Liver (tissue), 9 donors: ENCODE data around the gene C11orf24. TPM values are rescaled to one million over a fixed set of nuclear protein-coding genes. Genes with fewer than 3 reads are reported as not detected.
"Not testable (repeated sequence)": the region's sequence is repeated elsewhere in the genome, so short reads cannot be mapped to it uniquely, and the experiment has no call there.

Experiments used
- DNase-seq: peaks from one replicate; pipeline ENCODE4 v3.0.0-alpha.2; 2017; ENCODE audit warnings: low spot score
- H3K27ac ChIP-seq, 2 donors: one replicate each; pipeline ENCODE4 v1.7.0; 2013; ENCODE audit warnings: inconsistent platforms in 2 of 2, low read length in 2 of 2, control low read depth in 1 of 2, low read depth in 1 of 2, mild to moderate bottlenecking in 1 of 2
- H3K27me3 ChIP-seq, 4 donors: one replicate each; pipeline versions ENCODE4 v1.6.1 to v1.7.0; 2013; ENCODE audit warnings: low read length in 3 of 4, inconsistent platforms in 1 of 4, mild to moderate bottlenecking in 1 of 4, moderate library complexity in 1 of 4; ENCODE audit not compliant: control insufficient read depth in 4 of 4, insufficient read depth in 4 of 4
- H3K36me3 ChIP-seq, 4 donors: one replicate each; pipeline versions ENCODE4 v1.6.1 to v1.7.0; 2013; ENCODE audit warnings: low read length in 3 of 4, mild to moderate bottlenecking in 3 of 4, low read depth in 1 of 4, moderate library complexity in 1 of 4; ENCODE audit not compliant: control insufficient read depth in 4 of 4, insufficient read depth in 3 of 4
- H3K4me1 ChIP-seq, 4 donors: one replicate each; pipeline versions ENCODE4 v1.6.1 to v1.7.0; 2013; ENCODE audit warnings: low read length in 3 of 4, mild to moderate bottlenecking in 3 of 4, moderate library complexity in 1 of 4; ENCODE audit not compliant: control insufficient read depth in 4 of 4, insufficient read depth in 4 of 4
- H3K4me3 ChIP-seq, 3 donors: one replicate each; pipeline versions ENCODE4 v1.6.1 to v1.7.0; 2013; ENCODE audit warnings: low read length in 3 of 3, control low read depth in 1 of 3, low read depth in 1 of 3, mild to moderate bottlenecking in 1 of 3
- H3K9ac ChIP-seq, 2 donors: one replicate each; pipeline ENCODE4 v1.7.0; 2013; ENCODE audit warnings: low read length in 2 of 2, mild to moderate bottlenecking in 2 of 2, moderate library complexity in 2 of 2, control low read depth in 1 of 2, low read depth in 1 of 2
- H3K9me3 ChIP-seq, 4 donors: one replicate each; pipeline versions ENCODE4 v1.6.1 to v1.7.0; 2013; ENCODE audit warnings: low read length in 3 of 4; ENCODE audit not compliant: control insufficient read depth in 4 of 4
- EGR1 ChIP-seq, 2 donors: IDR thresholded peaks; 2 replicates each; pipeline ENCODE4 v1.6.1; 2016 to 2018; ENCODE audit warnings: antibody characterized with exemption in 2 of 2, low read depth in 2 of 2
- FOXA1 ChIP-seq: IDR thresholded peaks from 2 replicates; pipeline ENCODE4 v1.6.1; 2016; ENCODE audit warnings: antibody characterized with exemption
- FOXA2 ChIP-seq: IDR thresholded peaks from 2 replicates; pipeline ENCODE4 v1.6.1; 2016; ENCODE audit warnings: antibody characterized with exemption
- GABPA ChIP-seq, 2 donors: IDR thresholded peaks in 1 of 2; conservative IDR thresholded peaks in 1 of 2; 2 replicates each; pipeline ENCODE4 v1.6.1; 2016; ENCODE audit warnings: antibody characterized with exemption in 2 of 2, mild to moderate bottlenecking in 1 of 2, moderate library complexity in 1 of 2
- HNF4A ChIP-seq, 2 donors: conservative IDR thresholded peaks; 2 replicates each; pipeline ENCODE4 v1.6.1; 2016; ENCODE audit warnings: antibody characterized with exemption in 2 of 2, mild to moderate bottlenecking in 2 of 2
- HNF4G ChIP-seq: IDR thresholded peaks from 2 replicates; pipeline ENCODE4 v1.6.1; 2016; ENCODE audit warnings: antibody characterized with exemption
- JUND ChIP-seq, 2 donors: IDR thresholded peaks; 2 replicates each; pipeline ENCODE4 v1.6.1; 2016; ENCODE audit warnings: antibody characterized with exemption in 2 of 2
- NR2F2 ChIP-seq: IDR thresholded peaks from 2 replicates; pipeline ENCODE4 v1.6.1; 2016; ENCODE audit warnings: antibody characterized with exemption
- RAD21 ChIP-seq, 2 donors: IDR thresholded peaks; 2 replicates each; pipeline ENCODE4 v1.6.1; 2016; ENCODE audit warnings: antibody characterized with exemption in 2 of 2, mild to moderate bottlenecking in 2 of 2
- RXRA ChIP-seq, 2 donors: IDR thresholded peaks; 2 replicates each; pipeline ENCODE4 v1.6.1; 2017 to 2018; ENCODE audit warnings: antibody characterized with exemption in 2 of 2, mild to moderate bottlenecking in 1 of 2
- SP1 ChIP-seq: IDR thresholded peaks from 2 replicates; pipeline ENCODE4 v1.6.1; 2018; ENCODE audit warnings: antibody characterized with exemption, mild to moderate bottlenecking
- TAF1 ChIP-seq: conservative IDR thresholded peaks from 2 replicates; pipeline ENCODE4 v1.6.1; 2016; ENCODE audit warnings: antibody characterized with exemption, mild to moderate bottlenecking
- YY1 ChIP-seq: IDR thresholded peaks from 2 replicates; pipeline ENCODE4 v1.6.1; 2016; ENCODE audit warnings: antibody characterized with exemption, mild to moderate bottlenecking
- WGBS: extraction: QIAGEN DNeasy Blood & Tissue Kit; methylation state at CpG from one replicate; pipeline ENCODE4 v1.1.7; 2013; 5-methylcytosine and 5-hydroxymethylcytosine counted together
- polyA plus RNA-seq, 2 donors: library from polyadenylated mRNA; stranded (reverse) in 1 of 2; unstranded in 1 of 2; fragments of 200-250 nt in 1 of 2; fragments of >200 nt in 1 of 2; fragmentation: Nextera tagmentation in 1 of 2; extraction: Ambion mirVana in 1 of 2; gene quantifications; one replicate each; pipeline versions ENCODE4 v1.2.1 to v1.2.3, GENCODE V29; 2013 to 2015
- total RNA-seq, 2 donors: library from RNA; depleted of rRNA; stranded (reverse); fragments of >200 nt; gene quantifications; one replicate each; pipeline ENCODE4 v1.2.3, GENCODE V29; 2014
- TF ChIP-seq, protein P1 (sequence below): IDR thresholded peaks from 2 replicates; pipeline ENCODE4 v1.6.1; 2016; ENCODE audit warnings: antibody characterized with exemption
- TF ChIP-seq, protein P2 (sequence below): IDR thresholded peaks from 2 replicates; pipeline ENCODE4 v1.6.1; 2016; ENCODE audit warnings: antibody characterized with exemption
- TF ChIP-seq, protein P3 (sequence below): IDR thresholded peaks from 2 replicates; pipeline ENCODE4 v1.6.1; 2016; ENCODE audit warnings: antibody characterized with exemption, mild to moderate bottlenecking
- TF ChIP-seq, protein P4 (sequence below): fragments of 150-350 bp; IDR thresholded peaks from 2 replicates; pipeline ENCODE4 v1.5.1; 2017; ENCODE audit warnings: improper control_type of control experiment, low read depth, low read length; ENCODE audit not compliant: missing input control
- TF ChIP-seq, protein P5 (sequence below): IDR thresholded peaks from 2 replicates; pipeline ENCODE4 v1.6.1; 2016; ENCODE audit warnings: antibody characterized with exemption
- donor health status: healthy.
- donor health status: healthy.
- donor health status: healthy.
- donor health status: healthy.
- donor health status: healthy.

C11orf24 gene
- total and polyA plus RNA-seq, 4 donors, result 7.8 to 50.3 (median 32.0) TPM

DNA sequence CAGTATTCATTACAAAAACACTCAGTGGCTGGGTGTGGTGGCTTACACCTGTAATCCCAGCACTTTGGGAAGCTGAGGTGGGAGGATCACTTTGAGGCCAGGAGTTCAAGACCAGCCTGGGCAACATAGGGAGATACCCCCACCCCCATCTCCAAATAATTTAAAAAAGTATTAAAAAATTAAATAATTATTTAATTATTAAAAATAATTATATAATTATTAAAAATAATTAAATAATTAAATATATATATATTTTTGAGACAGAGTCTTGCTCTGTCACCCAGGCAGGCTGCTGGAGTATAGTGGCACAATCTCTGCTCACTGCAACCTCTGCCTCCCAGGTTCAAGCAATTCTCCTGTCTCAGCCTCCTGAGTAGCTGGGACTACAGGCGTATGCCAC is 27.9 kb downstream of the C11orf24 start:
- not testable (repeated sequence) for H3K9me3 ChIP-seq, H3K4me1 ChIP-seq, H3K9ac ChIP-seq, H3K36me3 ChIP-seq, H3K27me3 ChIP-seq, DNase-seq, H3K27ac ChIP-seq, H3K4me3 ChIP-seq
- WGBS, result 96% methylated on average over 1 of the region's 1 CpG

DNA sequence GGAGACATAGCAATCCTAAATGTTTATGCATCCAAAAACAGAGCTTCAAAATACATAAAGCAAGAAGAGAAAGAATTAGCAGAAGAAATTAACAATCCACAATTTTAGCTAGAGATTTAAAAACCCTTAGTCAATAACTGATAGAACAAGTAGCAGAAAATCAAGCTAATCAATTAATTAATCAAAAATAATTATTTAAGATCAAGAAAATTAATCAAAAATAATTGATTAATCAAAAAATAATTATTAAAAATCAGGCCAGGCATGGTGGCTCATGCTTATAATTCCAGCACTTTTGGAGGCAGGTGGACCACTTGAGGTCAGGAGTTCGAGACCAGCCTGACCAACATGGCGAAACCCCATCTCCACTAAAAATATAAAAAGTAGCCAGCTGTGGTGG is 29.2 kb downstream of the C11orf24 start:
- H3K9me3 ChIP-seq, result no peaks in the 10 kb centered on the region
- H3K36me3 ChIP-seq, result no peaks in the 10 kb centered on the region
- H3K27ac ChIP-seq, result no peak overlapping the region
- 95% methylated on average over 2 of the region's 2 CpGs for WGBS
- H3K9ac ChIP-seq, result no peak overlapping the region
- TF ChIP-seq, protein P1, sequence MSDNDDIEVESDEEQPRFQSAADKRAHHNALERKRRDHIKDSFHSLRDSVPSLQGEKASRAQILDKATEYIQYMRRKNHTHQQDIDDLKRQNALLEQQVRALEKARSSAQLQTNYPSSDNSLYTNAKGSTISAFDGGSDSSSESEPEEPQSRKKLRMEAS, result no peak
- TF ChIP-seq YY1 (no peak), FOXA1 (no peak), HNF4A (conservative IDR thresholded peaks at IDR 0.05) (no peak), RXRA (IDR thresholded peaks at IDR 0.05) (no peak), TAF1 (no peak), EGR1 (IDR thresholded peaks at IDR 0.05; ENCODE audit: low read depth in 2 of 2) (no peak), FOXA2 (no peak)
- TF ChIP-seq, protein P2, sequence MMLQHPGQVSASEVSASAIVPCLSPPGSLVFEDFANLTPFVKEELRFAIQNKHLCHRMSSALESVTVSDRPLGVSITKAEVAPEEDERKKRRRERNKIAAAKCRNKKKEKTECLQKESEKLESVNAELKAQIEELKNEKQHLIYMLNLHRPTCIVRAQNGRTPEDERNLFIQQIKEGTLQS, result no peak
- TF ChIP-seq, protein P3, sequence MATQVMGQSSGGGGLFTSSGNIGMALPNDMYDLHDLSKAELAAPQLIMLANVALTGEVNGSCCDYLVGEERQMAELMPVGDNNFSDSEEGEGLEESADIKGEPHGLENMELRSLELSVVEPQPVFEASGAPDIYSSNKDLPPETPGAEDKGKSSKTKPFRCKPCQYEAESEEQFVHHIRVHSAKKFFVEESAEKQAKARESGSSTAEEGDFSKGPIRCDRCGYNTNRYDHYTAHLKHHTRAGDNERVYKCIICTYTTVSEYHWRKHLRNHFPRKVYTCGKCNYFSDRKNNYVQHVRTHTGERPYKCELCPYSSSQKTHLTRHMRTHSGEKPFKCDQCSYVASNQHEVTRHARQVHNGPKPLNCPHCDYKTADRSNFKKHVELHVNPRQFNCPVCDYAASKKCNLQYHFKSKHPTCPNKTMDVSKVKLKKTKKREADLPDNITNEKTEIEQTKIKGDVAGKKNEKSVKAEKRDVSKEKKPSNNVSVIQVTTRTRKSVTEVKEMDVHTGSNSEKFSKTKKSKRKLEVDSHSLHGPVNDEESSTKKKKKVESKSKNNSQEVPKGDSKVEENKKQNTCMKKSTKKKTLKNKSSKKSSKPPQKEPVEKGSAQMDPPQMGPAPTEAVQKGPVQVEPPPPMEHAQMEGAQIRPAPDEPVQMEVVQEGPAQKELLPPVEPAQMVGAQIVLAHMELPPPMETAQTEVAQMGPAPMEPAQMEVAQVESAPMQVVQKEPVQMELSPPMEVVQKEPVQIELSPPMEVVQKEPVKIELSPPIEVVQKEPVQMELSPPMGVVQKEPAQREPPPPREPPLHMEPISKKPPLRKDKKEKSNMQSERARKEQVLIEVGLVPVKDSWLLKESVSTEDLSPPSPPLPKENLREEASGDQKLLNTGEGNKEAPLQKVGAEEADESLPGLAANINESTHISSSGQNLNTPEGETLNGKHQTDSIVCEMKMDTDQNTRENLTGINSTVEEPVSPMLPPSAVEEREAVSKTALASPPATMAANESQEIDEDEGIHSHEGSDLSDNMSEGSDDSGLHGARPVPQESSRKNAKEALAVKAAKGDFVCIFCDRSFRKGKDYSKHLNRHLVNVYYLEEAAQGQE, result no peak
- TF ChIP-seq, protein P4, sequence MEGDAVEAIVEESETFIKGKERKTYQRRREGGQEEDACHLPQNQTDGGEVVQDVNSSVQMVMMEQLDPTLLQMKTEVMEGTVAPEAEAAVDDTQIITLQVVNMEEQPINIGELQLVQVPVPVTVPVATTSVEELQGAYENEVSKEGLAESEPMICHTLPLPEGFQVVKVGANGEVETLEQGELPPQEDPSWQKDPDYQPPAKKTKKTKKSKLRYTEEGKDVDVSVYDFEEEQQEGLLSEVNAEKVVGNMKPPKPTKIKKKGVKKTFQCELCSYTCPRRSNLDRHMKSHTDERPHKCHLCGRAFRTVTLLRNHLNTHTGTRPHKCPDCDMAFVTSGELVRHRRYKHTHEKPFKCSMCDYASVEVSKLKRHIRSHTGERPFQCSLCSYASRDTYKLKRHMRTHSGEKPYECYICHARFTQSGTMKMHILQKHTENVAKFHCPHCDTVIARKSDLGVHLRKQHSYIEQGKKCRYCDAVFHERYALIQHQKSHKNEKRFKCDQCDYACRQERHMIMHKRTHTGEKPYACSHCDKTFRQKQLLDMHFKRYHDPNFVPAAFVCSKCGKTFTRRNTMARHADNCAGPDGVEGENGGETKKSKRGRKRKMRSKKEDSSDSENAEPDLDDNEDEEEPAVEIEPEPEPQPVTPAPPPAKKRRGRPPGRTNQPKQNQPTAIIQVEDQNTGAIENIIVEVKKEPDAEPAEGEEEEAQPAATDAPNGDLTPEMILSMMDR, result no peak
- H3K27me3 ChIP-seq, result no peaks in the 10 kb centered on the region
- H3K4me3 ChIP-seq, result no peak overlapping the region
- no peaks in the 10 kb centered on the region for H3K4me1 ChIP-seq
- DNase-seq, result no peak

DNA sequence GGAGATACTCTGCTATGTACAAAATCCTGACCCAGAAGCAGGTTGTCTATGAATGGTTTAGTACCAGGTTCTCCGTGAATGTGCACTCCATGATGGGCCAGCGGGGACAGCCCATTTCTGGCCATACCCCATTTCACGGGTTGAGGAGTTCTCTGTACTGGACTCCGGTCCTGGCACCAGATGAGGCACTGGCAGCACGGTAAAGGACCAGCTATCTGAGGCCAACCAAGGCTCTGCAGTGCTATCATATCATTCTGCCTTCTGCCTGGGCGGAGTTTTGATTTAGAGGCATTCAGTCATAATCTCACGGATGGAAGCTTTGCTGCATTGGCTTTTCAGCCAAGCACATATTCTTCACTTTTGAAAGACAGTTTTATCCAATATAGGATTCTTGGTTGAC is 40.2 kb downstream of the C11orf24 start:
- Histone ChIP-seq H3K27me3 (no peaks in the 10 kb centered on the region), H3K9me3 (peaks cover 0 to 3% (median under 1%) of the 10 kb centered on the region in 4 donors), H3K4me3 (no peak overlapping the region), H3K36me3 (no peaks in the 10 kb centered on the region), H3K4me1 (no peaks in the 10 kb centered on the region), H3K9ac (no peak overlapping the region), H3K27ac (no peak overlapping the region)
- no peak for DNase-seq
- 91% methylated on average over 7 of the region's 7 CpGs for WGBS
- TF ChIP-seq SP1, result no peak
- TF ChIP-seq GABPA (IDR thresholded peaks at IDR 0.05 in 1 of 2, conservative IDR thresholded peaks at IDR 0.05 in 1 of 2), result no peak
- TF ChIP-seq, protein P2, result no peak
- no peak for TF ChIP-seq TAF1
- TF ChIP-seq RXRA (IDR thresholded peaks at IDR 0.05), result no peak
- TF ChIP-seq, protein P5, sequence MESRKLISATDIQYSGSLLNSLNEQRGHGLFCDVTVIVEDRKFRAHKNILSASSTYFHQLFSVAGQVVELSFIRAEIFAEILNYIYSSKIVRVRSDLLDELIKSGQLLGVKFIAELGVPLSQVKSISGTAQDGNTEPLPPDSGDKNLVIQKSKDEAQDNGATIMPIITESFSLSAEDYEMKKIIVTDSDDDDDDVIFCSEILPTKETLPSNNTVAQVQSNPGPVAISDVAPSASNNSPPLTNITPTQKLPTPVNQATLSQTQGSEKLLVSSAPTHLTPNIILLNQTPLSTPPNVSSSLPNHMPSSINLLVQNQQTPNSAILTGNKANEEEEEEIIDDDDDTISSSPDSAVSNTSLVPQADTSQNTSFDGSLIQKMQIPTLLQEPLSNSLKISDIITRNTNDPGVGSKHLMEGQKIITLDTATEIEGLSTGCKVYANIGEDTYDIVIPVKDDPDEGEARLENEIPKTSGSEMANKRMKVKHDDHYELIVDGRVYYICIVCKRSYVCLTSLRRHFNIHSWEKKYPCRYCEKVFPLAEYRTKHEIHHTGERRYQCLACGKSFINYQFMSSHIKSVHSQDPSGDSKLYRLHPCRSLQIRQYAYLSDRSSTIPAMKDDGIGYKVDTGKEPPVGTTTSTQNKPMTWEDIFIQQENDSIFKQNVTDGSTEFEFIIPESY, result no peak
- TF ChIP-seq FOXA2, result no peak
- no peak for TF ChIP-seq YY1
- no peak for TF ChIP-seq RAD21 (IDR thresholded peaks at IDR 0.05)
- TF ChIP-seq HNF4G, result no peak
- TF ChIP-seq FOXA1, result no peak
- TF ChIP-seq, protein P1, result no peak
- TF ChIP-seq HNF4A (conservative IDR thresholded peaks at IDR 0.05), result no peak
- no peak for TF ChIP-seq EGR1 (IDR thresholded peaks at IDR 0.05; ENCODE audit: low read depth in 2 of 2)
- no peak for TF ChIP-seq NR2F2
- no peak for TF ChIP-seq JUND (IDR thresholded peaks at IDR 0.05)
